Esophagus muscularis mucosa (tissue), 4 donors: ENCODE results near the gene PRKCQ. TPM values are rescaled to one million over a fixed set of nuclear protein-coding genes. Genes with fewer than 3 reads are reported as not detected.

ENCODE experiments used
- DNase-seq: peaks from one replicate; pipeline ENCODE4 v3.0.0-alpha.2; 2017; ENCODE audit errors: extremely low spot score
- H3K27ac ChIP-seq, 4 donors: fragments of 200-600 bp; sonication (generic); replicated peaks in 1 of 4; 1 replicate in 3 of 4; 2 replicates in 1 of 4; pipeline ENCODE4 v1.5.1; 2016 to 2019; ENCODE audit warnings: mild to moderate bottlenecking in 1 of 4
- H3K27me3 ChIP-seq, 4 donors: fragments of 200-600 bp; sonication (generic); one replicate each; pipeline versions ENCODE4 v1.5.1 to v1.6.0; 2016 to 2019
- H3K36me3 ChIP-seq, 4 donors: fragments of 200-600 bp; sonication (generic); one replicate each; pipeline ENCODE4 v1.5.1; 2016 to 2019
- H3K4me1 ChIP-seq, 4 donors: fragments of 200-600 bp; sonication (generic); one replicate each; pipeline ENCODE4 v1.5.1; 2016 to 2019
- H3K4me3 ChIP-seq, 4 donors: fragments of 200-600 bp; sonication (generic); 1 replicate in 2 of 4; 2 replicates in 2 of 4; pipeline ENCODE4 v1.5.1; 2016 to 2019; ENCODE audit warnings: mild to moderate bottlenecking in 4 of 4, moderate library complexity in 1 of 4
- H3K9me3 ChIP-seq, 4 donors: fragments of 200-600 bp; sonication (generic); 1 replicate in 3 of 4; 2 replicates in 1 of 4; pipeline ENCODE4 v1.5.1; 2016 to 2019
- CTCF ChIP-seq, 3 experiments: fragments of 200-600 bp in 2 of 3; fragments of 450-650 bp in 1 of 3; sonication (generic) in 2 of 3; IDR thresholded peaks; one replicate each; pipeline ENCODE4 v1.5.1; 2017 to 2019; ENCODE audit warnings: antibody characterized with exemption in 3 of 3, mild to moderate bottlenecking in 2 of 3, moderate library complexity in 1 of 3
- EP300 ChIP-seq: sonication (generic); formaldehyde crosslinking; IDR thresholded peaks from one replicate; pipeline ENCODE4 v1.6.1; 2017; ENCODE audit warnings: antibody characterized with exemption
- POLR2A ChIP-seq: fragments of 450-650 bp; IDR thresholded peaks from one replicate; pipeline ENCODE4 v1.6.1; 2017; ENCODE audit warnings: antibody characterized with exemption, moderate library complexity, mild to moderate bottlenecking, low read depth
- POLR2AphosphoS5 ChIP-seq, 2 donors: sonication (generic); formaldehyde crosslinking; IDR thresholded peaks; one replicate each; pipeline ENCODE4 v1.6.1; 2017; ENCODE audit warnings: antibody characterized with exemption in 2 of 2
- WGBS: methylation state at CpG from one replicate; pipeline ENCODE4 v1.1.5; 2018; 5-methylcytosine and 5-hydroxymethylcytosine counted together
- intact Hi-C: fragments of 100-400 bp; cut with DNase I; formaldehyde crosslinking; loops from one replicate; pipeline ENCODE4 v1.15.1; 2023
- total RNA-seq, 4 donors: library from RNA; depleted of rRNA; stranded (reverse); fragments of >200 nt; gene quantifications; one replicate each; pipeline versions ENCODE4 v1.1.0 to v1.2.1, GENCODE V29; 2016

Gene PRKCQ
- total RNA-seq, 4 donors from 2014 or later = 4.6 to 9.4 (median 6.8) TPM

DNA sequence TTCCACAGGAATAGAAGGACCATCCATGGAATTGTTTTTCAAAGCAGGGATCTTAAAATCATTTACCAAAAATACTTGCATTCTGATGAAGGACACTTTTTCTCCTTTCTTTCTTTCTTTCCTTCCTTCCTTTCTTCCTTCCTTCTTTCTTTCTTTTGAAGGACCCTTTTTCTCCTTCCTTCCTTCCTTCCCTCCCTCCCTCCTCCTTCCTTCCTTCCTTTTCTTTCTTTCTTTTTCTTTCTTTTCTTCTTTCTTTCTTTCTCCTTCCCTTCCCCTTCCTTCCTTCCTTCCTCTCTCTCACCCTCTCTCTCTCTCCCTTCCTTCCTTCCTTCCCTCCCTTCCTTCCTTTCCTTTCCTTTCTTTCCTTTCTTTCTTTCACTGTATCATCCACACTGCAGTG, 74.8 kb downstream of the PRKCQ start:
- TF ChIP-seq POLR2AphosphoS5 (IDR thresholded peaks at IDR 0.05) = no peak
- no peak for TF ChIP-seq CTCF (IDR thresholded peaks at IDR 0.05)
- no peak for TF ChIP-seq EP300
- TF ChIP-seq POLR2A = no peak
- Histone ChIP-seq H3K27me3 (no peaks in the 10 kb centered on the region), H3K27ac (no peak overlapping the region), H3K9me3 (no peaks in the 10 kb centered on the region), H3K36me3 (no peaks in the 10 kb centered on the region), H3K4me3 (no peak overlapping the region), H3K4me1 (no peaks in the 10 kb centered on the region)
- no peak for DNase-seq
- intact Hi-C loops = no loop called here

DNA sequence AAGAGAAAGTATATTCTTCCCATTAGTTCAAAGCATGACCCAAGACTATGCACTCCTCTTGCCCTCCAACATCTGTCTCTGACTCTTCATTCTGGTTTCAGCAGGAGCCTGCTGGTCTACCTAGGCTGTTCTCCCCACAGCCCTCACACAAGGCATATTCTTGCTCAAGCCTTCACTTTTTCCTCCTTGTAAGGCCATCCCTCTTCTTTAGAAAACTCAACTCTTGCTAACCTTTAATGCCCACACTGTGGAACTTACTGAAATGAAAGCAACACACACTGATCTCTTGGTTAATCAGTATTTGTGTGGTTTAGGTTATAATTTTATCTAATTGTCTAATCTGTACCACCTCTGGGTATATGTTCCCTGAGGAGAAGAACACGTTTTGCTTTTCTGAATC, 75.8 kb downstream of the PRKCQ start:
- intact Hi-C loops = no loop called here
- H3K4me3 ChIP-seq = no peak overlapping the region
- no peak overlapping the region for H3K27ac ChIP-seq
- H3K4me1 ChIP-seq = no peaks in the 10 kb centered on the region
- H3K36me3 ChIP-seq = no peaks in the 10 kb centered on the region
- H3K27me3 ChIP-seq = no peaks in the 10 kb centered on the region
- no peaks in the 10 kb centered on the region for H3K9me3 ChIP-seq
- no peak for DNase-seq
- 79% methylated on average over 1 of the region's 1 CpG for WGBS
- TF ChIP-seq EP300 (no peak), POLR2AphosphoS5 (IDR thresholded peaks at IDR 0.05) (no peak), POLR2A (no peak), CTCF (IDR thresholded peaks at IDR 0.05) (no peak)

DNA sequence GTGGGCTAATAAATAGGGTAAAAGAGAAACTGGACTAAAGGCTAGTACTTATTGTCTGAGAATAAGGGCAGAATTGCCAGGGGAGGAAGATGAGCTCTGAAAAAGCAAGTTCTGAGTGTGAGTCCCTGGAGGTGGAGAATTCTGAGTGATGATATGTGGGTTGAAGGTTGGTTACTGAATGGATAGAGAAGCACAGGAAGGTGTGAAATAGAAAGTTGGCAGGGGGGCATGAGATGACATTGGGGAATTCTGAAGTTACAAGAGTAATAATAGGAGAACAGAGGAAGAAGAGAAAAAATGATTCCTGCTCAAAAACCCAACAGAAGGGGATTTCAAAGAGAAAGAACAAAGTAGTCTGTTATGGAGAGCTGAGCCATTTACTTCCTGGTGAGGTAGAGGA, 76.9 kb downstream of the PRKCQ start:
- no peaks in the 10 kb centered on the region for H3K36me3 ChIP-seq
- H3K4me1 ChIP-seq = no peaks in the 10 kb centered on the region
- H3K9me3 ChIP-seq = no peaks in the 10 kb centered on the region
- no peak overlapping the region for H3K27ac ChIP-seq
- TF ChIP-seq EP300 (no peak), POLR2AphosphoS5 (IDR thresholded peaks at IDR 0.05) (no peak), POLR2A (no peak), CTCF (IDR thresholded peaks at IDR 0.05) (no peak)
- intact Hi-C loops = no loop called here
- no peak for DNase-seq
- H3K4me3 ChIP-seq = no peak overlapping the region
- peaks cover 0 to 8% (median 0%) of the 10 kb centered on the region in 4 donors for H3K27me3 ChIP-seq

DNA sequence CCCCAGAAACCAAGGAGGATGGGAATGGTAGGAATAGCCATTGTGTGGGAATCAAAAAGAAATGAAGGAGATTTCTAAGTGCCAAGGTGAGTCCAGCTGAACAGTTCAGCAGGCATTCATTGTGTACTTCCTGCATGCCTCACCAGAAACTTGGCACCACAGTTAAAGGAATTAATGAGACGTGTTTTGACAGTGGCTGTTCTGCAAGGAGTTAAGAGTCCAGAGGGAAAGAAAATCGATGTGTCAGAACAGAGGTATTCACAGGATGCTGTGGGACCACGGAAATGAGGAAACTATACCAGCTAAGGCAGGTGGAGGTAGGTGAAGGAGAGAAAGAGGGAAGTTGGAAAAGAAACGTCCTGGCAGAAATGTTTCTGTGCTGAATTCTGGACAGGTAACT, 78.1 kb downstream of the PRKCQ start:
- Histone ChIP-seq H3K27me3 (peaks cover 0 to 13% (median 0%) of the 10 kb centered on the region in 4 donors), H3K27ac (no peak overlapping the region), H3K9me3 (no peaks in the 10 kb centered on the region), H3K36me3 (no peaks in the 10 kb centered on the region), H3K4me1 (no peaks in the 10 kb centered on the region), H3K4me3 (no peak overlapping the region)
- intact Hi-C loops = no loop called here
- 52% methylated on average over 4 of the region's 4 CpGs for WGBS
- DNase-seq = no peak
- TF ChIP-seq POLR2A = no peak
- no peak for TF ChIP-seq CTCF (IDR thresholded peaks at IDR 0.05)
- no peak for TF ChIP-seq EP300
- TF ChIP-seq POLR2AphosphoS5 (IDR thresholded peaks at IDR 0.05) = no peak

DNA sequence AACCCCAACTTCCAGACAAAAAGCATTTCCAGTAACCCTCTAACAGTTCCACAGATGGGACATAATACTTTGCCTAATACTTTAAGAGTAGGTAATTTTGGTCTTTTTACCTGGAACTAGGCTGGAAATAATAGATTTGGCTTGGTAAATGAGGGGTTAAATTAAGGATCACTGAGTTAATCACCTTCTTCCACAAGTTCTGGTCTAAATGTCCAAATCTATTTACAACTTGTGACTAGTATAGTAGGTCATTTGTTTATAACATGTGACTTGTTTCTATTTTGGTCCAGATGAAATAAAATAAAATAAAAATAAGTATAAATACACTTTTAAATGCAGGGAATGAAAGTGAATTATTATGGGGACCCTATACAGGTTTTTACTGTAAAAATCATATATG, 80.1 kb downstream of the PRKCQ start:
- no peaks in the 10 kb centered on the region for H3K4me1 ChIP-seq
- DNase-seq = no peak
- H3K27me3 ChIP-seq = peaks cover 0 to 13% (median 0%) of the 10 kb centered on the region in 4 donors
- intact Hi-C loops = no loop called here
- H3K27ac ChIP-seq = no peak overlapping the region
- no peaks in the 10 kb centered on the region for H3K9me3 ChIP-seq
- H3K36me3 ChIP-seq = no peaks in the 10 kb centered on the region
- H3K4me3 ChIP-seq = no peak overlapping the region
- TF ChIP-seq EP300 (no peak), POLR2A (no peak), CTCF (IDR thresholded peaks at IDR 0.05) (no peak), POLR2AphosphoS5 (IDR thresholded peaks at IDR 0.05) (no peak)
